ENCODE results near the gene ARL6IP4.

Gene ARL6IP4

GRCh38 chr12:122980183-122981035, at the start of gene ARL6IP4:
Gene ARL6IP4 (plus strand): TSS chr12:122980681. CDS start chr12:122981140, 459 bp downstream.
- in situ Hi-C loops (cut with HindIII; ENCODE audit: low pct_ligation_motif_present, low sequenced_read_pairs) = no loop called here
- Histone ChIP-seq H3K27me3 (replicated peaks) (no peaks in the 10 kb centered on the region), H3K36me3 (replicated peaks) (no peaks in the 10 kb centered on the region), H3K4me3 (ENCODE audit: low read depth, low read length) (peak within 1 kb of the TSS; percentile 80), H3K27ac (peak within 1 kb of the TSS; percentile 71)
- TF ChIP-seq CTCF (IDR thresholded peaks at IDR 0.05; ENCODE audit: low read depth, low read length, missing control alignments) = no peak
- DNase-seq = peak; percentile 24

- H3K4me3 ChIP-seq (ENCODE audit: low read depth, low read length) = no peak overlapping the region
- TF ChIP-seq CTCF (IDR thresholded peaks at IDR 0.05; ENCODE audit: low read depth, low read length, missing control alignments) = no peak
- no peak for DNase-seq
- H3K27me3 ChIP-seq (replicated peaks) = no peaks in the 10 kb centered on the region
- in situ Hi-C loops (cut with HindIII; ENCODE audit: low pct_ligation_motif_present, low sequenced_read_pairs) = no loop called here
- H3K27ac ChIP-seq = no peak overlapping the region
- no peaks in the 10 kb centered on the region for H3K36me3 ChIP-seq (replicated peaks)
These were observed 48.3 kb upstream of the ARL6IP4 start for GRCh38 chr12:122932207-122932606.

GRCh38 chr12:122934722-122935121, 45.8 kb upstream of the ARL6IP4 start:
- Histone ChIP-seq H3K36me3 (replicated peaks) (no peaks in the 10 kb centered on the region), H3K4me3 (ENCODE audit: low read depth, low read length) (no peak overlapping the region), H3K27me3 (replicated peaks) (no peaks in the 10 kb centered on the region), H3K27ac (no peak overlapping the region)
- in situ Hi-C loops (cut with HindIII; ENCODE audit: low pct_ligation_motif_present, low sequenced_read_pairs) = no loop called here
- no peak for DNase-seq
- no peak for TF ChIP-seq CTCF (IDR thresholded peaks at IDR 0.05; ENCODE audit: low read depth, low read length, missing control alignments)

GRCh38 chr12:122935318-122935717, 45.2 kb upstream of the ARL6IP4 start:
- no peaks in the 10 kb centered on the region for H3K36me3 ChIP-seq (replicated peaks)
- no peak overlapping the region for H3K4me3 ChIP-seq (ENCODE audit: low read depth, low read length)
- TF ChIP-seq CTCF (IDR thresholded peaks at IDR 0.05; ENCODE audit: low read depth, low read length, missing control alignments) = no peak
- in situ Hi-C loops (cut with HindIII; ENCODE audit: low pct_ligation_motif_present, low sequenced_read_pairs) = no loop called here
- no peak for DNase-seq
- H3K27ac ChIP-seq = no peak overlapping the region
- H3K27me3 ChIP-seq (replicated peaks) = no peaks in the 10 kb centered on the region

GRCh38 chr12:122937622-122938091, 42.8 kb upstream of the ARL6IP4 start:
- in situ Hi-C loops (cut with HindIII; ENCODE audit: low pct_ligation_motif_present, low sequenced_read_pairs) = no loop called here
- no peak for DNase-seq

More at GRCh38 chr12:122937622-122938091, 42.8 kb upstream of the ARL6IP4 start:
- H3K36me3 ChIP-seq (replicated peaks) = no peaks in the 10 kb centered on the region
- no peaks in the 10 kb centered on the region for H3K27me3 ChIP-seq (replicated peaks)
- H3K4me3 ChIP-seq (ENCODE audit: low read depth, low read length) = no peak overlapping the region
- no peak overlapping the region for H3K27ac ChIP-seq
- TF ChIP-seq CTCF (IDR thresholded peaks at IDR 0.05; ENCODE audit: low read depth, low read length, missing control alignments) = no peak
